GM19372 (cell line): Measurements from ENCODE around the gene MAP4K4.

ENCODE experiments used
- ATAC-seq: cut with Tn5 transposase; IDR thresholded peaks from one replicate; pipeline ENCODE4 v1.9.1; 2021; ENCODE audit warnings: mild to moderate bottlenecking, low read depth, moderate library complexity; ENCODE audit not compliant: unreplicated experiment

The MAP4K4 gene

DNA sequence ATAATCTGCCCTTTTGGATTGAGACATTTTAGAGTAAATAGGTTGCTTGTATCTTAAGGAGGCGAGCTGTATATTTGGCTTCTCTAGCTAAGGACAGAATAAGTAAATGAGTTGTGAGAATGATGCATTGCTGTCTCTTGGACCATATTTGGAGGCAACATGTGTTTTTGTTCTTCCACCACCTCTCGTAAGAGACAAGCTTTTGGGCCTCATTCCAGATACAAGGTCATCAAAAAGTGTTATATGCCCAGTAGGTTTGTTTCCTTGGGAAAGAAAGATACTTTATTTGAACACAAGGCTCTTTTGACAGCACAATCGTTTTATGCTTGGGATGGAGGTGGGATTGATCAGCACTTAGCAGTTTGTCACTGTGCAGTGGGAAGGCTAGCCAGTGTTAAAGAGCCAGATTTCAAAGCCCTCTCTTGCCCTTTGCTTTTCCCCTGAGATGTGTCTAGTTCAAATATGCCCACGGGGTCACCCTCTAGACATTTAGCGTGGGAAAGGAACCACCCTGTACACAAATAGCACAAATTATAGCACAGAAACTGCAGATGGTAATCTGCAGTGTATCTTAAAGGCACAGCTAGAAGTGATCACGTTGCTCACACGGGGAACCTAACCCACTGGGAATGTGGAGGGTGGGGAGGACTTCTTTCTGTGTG is 131.3 kb downstream of the MAP4K4 start:
- no peak for ATAC-seq

DNA sequence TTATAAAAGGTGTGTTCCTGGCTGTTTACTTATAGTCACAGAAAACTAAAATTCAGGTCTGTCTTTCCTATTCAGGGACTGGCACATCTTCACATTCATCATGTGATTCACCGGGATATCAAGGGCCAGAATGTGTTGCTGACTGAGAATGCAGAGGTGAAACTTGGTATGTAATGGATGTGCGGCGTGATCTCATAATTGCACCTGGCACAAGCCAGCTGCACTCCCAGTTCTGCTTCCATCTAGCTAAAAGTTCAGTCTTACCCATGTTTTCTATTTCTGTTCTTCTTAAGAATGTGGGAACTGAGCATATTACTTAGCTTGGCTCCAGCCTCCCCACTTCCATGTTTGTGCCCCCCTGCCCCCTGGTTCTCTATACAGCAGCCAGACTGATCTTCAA is 131.9 kb downstream of the MAP4K4 start:
- no peak for ATAC-seq

DNA sequence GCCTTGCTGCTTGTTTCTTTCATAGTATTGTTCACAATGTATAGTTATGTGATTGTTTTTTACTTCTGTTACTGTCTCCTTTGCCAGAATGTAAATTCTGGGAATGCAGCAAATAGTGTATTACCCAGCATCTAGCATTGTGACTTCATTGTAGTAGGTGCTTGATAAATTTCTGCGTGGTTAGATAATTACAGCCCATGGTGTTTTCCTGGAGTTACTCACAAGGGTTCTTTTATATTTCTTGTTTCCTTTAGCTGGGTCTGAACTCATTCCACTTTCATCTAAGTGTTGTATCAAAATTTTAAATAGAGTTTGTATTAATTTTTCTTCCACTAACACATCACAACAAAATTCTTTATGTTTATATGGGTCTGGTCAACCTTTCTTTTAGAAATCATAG is 132.6 kb downstream of the MAP4K4 start:
- ATAC-seq = no peak

DNA sequence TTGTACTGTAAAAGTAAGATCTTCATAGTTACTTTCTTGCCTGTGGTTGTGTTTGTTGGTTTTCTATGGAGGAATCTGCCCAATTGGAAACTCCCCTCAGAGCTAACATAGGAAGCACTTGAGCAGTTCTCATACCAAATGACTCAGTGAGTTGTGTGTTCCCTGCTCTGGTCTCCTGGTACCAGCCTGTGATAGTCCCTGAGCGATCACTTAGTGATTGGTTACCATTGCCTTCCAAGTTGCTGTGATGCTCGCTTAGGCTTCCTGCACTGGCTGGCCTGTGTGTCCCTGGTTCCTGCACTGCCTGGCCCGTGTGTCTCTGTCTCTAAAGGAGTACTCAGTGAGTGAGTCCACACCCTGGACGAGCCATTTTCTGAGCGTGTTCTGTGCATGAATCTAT is 133.0 kb downstream of the MAP4K4 start:
- ATAC-seq = no peak

DNA sequence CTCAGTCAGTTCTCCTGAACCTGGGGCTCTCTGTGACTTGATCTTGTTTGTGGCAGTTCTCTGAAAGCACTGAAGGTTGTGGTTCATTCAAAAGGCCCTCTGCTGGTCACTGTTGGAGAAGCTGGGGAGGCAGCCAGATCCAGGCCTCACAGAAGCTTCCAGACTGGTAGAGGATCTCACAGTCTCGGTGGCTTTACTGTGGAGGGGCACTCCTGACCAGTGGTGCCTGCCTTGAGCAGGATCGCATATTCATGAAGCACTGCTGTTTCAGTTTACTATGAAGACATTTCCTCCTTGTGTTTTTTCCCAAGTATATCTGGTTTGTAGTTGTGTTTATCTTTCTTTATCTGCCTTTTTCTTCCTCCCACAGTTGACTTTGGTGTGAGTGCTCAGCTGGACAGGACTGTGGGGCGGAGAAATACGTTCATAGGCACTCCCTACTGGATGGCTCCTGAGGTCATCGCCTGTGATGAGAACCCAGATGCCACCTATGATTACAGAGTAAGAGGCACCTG is 133.9 kb downstream of the MAP4K4 start:
- ATAC-seq = peak; percentile 76

DNA sequence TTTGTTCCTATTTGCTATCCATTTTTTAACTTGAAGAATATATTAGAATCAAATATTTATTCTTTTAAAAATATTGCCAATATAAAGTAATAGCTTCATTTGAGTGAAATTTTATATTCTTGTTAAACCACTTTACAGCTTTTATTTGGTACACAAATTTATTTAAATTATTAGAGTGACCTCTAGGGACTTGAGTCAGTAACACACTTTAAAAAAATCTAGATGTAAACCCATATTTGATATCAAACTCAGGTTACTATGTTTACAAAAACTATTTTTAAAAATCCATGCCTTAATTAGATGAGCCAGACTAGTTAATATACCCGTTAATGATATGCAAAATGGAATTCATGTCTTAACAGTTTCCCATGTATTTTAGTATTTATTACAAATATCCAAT is 134.6 kb downstream of the MAP4K4 start:
- ATAC-seq = no peak

DNA sequence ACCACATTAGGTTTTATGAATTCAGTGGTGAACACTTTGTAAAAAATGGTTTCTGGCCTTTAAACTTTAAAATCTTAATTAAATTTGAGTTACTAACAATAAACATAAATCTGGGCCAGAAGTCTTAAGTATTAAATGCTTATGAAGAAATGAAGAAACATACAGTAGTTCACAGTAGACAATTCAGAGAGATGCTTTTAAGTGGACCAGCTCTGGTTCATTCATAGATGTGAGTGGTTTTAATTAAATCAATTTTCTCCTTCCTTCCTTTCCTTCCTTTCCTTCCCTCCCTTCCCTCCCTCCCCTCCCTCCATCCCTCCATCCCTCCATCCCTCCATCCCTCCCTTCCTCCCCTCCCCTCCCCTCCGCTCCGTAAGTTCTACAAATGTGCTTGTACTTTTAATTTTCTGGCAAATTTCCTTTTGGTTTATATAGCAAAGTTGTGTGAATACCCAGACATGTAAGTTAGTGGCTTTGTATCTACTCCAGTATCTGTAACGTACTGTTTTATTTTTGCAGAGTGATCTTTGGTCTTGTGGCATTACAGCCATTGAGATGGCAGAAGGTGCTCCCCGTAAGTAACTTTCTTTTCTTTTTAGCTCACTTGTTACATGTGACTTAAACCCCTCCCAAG is 136.5 kb downstream of the MAP4K4 start:
- ATAC-seq = no peak

DNA sequence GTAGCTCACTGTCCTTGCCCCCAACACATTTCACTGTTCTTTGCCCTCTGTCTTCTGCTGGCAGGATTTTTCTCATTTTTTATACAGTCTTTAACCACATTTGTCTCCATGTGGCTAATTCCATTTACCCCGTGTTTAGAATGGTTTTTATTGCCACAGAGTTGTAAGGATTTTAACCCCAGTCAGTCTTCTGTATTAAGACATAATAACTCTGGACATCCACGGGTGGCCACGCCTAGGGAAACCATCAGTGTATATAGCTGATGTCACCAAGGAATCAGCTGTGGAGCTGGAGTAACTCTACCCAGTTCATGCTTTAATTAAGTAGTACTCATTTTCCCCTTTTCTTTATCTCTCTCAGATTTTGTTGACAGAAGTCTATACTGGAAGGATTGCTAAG is 139.8 kb downstream of the MAP4K4 start:
- no peak for ATAC-seq

DNA sequence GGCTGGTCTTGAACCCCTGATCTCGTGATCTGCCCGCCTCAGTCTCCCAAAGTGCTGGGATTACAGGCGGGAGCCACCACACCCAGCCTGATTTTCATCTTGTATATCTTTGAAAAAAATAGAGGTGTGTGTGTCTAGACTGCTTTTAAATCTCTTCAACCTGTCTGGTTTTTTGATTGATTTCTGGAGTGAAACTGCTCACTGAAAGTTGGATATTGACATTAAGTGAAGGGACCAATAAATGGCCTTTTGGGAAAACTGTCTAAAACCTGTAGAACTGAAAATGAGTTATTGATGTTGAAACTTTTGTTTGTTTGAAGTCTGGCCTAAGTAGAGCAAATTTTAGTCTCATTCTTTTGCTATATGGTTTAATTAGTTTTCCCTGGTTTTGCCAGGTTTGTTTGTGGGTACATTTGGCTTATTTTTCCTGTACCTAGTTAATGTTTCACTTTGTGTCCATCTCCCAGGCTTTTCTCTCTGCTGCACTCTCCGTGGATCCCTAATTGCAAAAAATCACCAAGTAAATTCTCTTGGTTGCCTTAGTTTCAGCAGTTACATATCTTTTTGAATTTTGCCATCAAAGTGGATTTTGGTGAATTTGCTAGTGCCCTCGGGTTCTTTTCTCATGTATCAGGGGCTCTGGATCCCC is 144.3 kb downstream of the MAP4K4 start:
- no peak for ATAC-seq

DNA sequence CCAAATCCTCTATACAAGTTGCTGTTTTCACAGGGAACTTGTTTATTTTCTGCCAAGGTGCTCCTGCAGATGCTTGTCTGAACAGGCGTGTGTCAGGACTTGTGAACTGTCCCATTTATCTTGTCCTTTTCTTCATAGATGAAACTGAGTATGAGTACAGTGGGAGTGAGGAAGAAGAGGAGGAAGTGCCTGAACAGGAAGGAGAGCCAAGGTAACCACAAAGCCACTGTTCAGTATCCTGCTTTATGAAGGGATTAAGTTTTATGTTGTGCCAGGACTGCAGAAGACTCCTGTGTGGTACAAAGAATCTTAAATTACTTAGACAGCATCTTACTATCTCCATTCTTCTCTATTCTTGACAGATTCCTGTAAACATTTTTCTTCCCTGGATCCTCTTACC is 145.0 kb downstream of the MAP4K4 start:
- no peak for ATAC-seq

DNA sequence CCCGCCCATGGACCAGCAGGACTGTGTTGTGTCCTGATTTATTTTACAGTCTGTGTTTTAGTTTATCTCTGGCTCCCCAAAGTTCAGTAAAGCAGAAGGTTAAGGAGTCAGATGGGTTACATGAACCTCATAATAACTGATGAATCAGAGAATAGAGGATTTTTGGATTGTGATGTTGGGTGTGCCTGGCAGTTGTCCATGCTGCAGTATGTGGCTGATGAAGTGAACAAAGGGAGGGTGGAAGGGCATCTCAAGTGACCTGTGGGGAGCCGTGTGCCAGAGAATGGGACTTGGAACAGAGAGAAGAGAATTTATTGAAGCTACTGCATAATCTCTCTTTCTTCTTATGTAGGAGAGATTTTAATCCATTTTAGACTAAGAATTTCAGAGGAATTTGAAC is 145.5 kb downstream of the MAP4K4 start:
- no peak for ATAC-seq

DNA sequence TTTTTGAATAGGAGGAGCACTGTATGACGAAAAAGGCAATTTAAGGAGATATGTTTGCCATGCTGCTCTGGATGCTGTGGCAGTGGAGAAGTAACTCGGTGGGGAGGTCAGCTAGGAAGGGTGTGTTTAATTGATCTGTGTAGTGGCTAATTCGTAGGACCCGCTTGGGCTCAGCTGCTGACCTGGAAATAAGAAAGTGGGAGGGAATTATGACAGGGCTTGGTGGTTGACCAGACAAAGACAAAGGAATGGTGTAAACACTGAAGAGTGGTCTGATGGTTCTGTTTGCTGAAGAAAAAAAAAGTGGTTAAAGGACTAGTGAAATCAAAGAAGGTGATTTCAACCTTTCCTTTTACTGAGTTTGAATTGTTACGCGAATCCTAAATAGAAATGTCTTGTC is 146.0 kb downstream of the MAP4K4 start:
- no peak for ATAC-seq

DNA sequence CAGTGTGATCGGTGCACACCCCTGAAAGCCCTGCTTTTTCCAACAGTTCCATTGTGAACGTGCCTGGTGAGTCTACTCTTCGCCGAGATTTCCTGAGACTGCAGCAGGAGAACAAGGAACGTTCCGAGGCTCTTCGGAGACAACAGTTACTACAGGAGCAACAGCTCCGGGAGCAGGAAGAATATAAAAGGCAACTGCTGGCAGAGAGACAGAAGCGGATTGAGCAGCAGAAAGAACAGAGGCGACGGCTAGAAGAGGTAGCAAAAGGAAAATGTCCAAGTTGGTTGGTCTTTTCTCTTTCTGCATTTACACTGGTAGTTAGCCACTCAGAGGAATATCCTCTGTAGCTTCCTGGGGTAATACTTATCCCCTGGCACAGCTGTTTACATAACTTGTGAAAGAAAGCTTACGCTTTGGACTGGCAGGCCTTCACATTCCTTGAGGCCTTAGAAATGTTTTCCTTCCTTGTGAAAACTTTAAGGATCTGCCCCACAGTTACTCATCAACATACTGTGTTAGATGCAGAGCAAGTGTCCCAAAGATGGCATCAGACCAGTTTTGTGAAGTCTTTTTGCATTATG is 146.6 kb downstream of the MAP4K4 start:
- ATAC-seq = no peak

DNA sequence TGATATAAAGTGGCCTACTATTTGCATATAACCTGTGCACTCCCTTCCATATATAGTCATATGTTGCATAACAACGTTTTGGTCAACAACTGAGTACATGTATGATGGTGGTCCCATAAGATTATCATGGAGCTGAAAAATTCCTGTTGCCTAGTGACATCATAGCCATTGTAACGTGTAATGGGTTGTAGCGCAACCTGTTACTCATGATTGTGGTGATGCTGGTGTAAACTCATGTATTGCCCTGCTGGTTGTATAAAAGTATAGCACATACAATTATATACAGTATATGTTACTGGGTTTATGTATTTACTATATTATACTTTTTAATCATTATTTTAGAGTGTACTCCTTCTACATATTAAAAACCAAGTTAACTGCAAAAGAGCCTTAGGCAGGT is 149.5 kb downstream of the MAP4K4 start:
- ATAC-seq = no peak

DNA sequence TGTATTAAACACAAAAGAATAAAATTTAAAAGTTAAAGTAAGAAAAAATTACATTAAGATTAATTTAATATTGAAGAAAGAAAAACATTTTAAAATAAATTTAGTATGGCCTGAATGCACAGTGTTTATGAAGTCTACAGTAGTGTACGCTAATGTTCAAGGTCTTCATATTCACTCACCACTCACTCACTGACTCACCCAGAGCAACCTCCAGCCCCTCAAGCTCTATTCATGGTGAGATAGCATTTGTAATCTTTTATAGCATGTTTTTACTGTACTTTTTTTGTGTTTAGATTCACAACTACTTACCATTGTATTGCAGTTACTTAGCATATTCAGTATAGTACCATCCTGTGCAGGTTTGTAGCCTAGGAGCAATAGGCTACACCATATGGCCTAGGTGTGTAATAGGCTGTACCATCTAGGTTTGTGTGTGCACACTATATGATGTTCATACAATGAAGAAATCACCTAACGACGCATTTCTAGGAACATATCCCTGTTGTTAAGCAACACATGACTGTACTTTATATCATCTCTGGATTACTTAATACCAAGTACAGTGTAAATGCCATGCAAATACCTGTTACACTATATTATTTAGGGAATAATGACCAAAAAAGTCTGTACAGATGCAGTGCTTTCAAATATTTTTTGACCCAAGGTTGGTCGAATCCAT is 150.3 kb downstream of the MAP4K4 start:
- no peak for ATAC-seq

DNA sequence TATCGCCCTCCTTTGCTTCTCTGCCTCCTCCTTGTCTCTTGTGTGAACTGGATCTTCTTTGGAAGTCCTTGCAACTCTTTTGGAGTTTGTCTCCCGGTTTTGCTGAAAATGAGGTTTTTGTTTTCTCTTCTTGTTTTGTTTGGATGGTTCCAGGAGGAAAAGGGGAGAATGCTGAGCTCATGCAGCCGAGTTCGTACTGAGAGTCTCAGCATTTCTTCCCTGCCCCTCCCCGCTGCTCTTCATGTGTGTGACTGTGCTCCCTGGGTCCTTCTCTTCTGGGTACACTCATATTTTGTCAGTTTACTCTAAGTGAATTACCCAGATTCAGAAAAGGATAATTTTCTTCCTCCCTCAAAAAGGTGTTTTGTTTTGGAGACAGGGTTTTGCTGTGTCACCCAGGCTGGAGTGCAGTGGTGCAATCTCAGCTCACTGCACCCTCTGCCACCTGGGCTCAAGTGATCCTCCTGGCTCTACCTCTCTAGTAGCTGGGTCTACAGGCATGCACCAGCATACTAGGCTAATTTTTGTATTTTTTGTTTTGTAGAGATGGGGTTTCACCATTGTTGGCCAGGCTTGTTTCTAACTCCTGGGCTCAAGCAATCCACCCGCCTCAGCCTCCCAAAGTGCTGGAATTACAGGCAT is 151.4 kb downstream of the MAP4K4 start:
- no peak for ATAC-seq

DNA sequence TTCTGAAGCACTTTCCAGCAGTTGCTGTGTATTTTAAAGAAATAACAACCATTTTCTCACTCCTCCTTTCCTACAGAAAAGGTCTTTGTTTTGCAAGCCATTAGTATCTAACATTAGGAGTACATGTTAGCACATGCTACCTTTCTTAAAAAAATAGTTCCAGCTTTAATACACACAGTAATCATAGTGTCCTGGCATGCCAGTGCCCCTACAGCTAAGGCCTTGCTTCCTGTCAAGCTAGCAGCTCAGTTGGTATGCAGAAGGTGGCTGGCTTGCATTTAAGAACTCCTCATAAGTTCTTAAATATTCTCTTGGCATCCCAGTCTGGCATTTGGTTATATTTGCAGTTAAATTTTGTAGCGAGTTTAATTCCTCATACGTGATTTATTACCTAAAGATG is 152.9 kb downstream of the MAP4K4 start:
- no peak for ATAC-seq

DNA sequence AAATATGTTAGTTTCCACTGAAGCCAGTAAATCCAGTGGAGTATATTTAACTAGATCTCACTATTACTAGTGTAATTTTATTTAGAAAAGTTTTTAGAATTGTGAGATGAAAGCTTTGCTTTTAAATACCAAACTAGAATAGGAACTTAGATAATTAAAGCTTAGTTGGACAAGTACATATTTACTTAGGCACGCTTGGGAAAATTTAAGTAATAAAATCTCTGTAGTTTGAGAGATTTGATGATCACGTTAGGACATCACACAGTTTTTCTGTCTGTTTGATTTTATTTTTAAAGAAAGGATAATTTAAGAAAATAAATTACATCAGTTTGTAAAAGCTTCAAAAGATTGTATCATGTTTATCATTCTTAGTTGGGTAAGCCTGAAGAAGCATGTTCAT is 153.5 kb downstream of the MAP4K4 start:
- ATAC-seq = no peak

DNA sequence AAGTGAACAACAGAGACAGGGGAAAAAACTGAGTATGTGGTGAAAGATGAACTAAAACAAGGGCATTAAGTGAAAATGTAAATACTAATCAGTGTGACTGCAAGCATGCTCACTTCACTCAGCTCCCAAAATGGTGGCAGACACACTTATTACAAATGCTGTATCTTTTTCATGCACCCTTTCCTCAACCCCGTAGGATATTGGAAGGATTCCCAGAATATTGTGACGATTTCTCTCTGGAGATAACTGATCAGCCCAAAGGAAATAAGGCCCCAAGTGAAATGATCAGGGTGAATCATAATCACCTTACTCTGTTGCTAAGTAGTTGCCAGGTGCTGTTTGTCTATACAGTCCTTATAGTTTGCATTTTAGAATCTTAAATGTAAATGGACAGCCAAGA is 155.3 kb downstream of the MAP4K4 start:
- no peak for ATAC-seq

DNA sequence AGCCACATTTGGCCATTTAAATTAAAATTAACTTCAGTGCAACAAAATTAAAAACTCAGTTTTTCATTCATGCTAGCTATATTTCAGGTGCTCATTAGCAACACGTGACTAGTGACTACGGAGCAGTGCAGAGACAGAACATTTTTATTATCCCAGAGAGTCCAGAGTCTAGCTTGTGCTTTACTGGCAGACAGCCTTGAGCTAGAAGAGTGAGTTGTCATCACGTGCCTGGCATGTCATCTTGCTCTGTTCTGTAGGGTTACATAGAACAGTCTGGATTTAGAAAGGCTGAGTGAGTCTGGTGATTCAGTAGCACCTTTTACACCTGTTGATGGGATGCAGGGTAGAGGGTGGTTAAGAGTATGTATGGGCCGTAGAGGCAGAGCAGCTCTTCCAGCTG is 157.4 kb downstream of the MAP4K4 start:
- no peak for ATAC-seq

DNA sequence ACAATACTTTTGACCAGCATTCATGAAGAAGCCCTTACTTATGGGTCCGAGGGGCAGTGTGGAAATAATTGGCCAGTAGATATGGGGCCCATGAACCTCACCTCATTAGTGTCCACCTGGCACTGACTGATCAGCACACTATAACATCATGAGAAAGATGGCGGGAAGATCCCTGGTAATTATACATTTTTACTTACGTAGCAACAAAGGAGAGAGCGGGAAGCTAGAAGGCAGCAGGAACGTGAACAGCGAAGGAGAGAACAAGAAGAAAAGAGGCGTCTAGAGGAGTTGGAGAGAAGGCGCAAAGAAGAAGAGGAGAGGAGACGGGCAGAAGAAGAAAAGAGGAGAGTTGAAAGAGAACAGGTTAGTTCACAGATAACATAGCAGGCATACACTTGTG is 158.3 kb downstream of the MAP4K4 start:
- no peak for ATAC-seq
